SHP77 (cell line): ENCODE measurements around the gene FUS.
"Not testable (repeated sequence)": the region's sequence is repeated elsewhere in the genome, so short reads cannot be mapped to it uniquely, and the experiment has no call there.

Experiments used
- DNase-seq, 2 experiments: peaks; one replicate each; lab custom pipeline; 2025; lab: John Stamatoyannopoulos, UW

Gene FUS

GRCh38 chr16:31179747-31180459 lies at the start of gene FUS:
TSS of gene FUS (plus strand) at chr16:31180139. CDS start at chr16:31180215, 76 bp downstream.
- peak; percentile 80 to 88 for DNase-seq

- DNase-seq: no peak
These were observed 49.5 kb upstream of the FUS start for GRCh38 chr16:31130336-31130891.

DNA sequence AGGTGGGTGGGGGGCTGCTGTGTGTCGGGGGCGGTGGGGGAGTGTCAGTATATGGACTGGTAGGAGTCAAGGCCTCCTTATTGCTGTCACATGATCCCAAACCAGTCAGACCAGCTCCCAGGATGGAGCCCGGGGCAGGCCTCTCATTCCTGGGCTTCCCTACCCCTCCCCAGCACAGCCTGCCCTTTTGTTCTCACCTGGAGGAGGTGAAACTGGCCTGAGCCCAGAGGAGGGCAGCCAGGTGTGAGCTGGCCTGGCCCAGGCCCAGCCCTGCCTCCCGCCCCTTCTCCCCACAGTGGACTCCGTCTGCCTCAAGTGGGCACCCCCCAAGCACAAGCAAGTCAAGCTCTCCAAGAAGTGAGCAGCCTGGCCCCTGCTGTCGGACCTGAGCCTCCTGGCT lies 49.0 kb upstream of the FUS start:
- DNase-seq: no peak

DNA sequence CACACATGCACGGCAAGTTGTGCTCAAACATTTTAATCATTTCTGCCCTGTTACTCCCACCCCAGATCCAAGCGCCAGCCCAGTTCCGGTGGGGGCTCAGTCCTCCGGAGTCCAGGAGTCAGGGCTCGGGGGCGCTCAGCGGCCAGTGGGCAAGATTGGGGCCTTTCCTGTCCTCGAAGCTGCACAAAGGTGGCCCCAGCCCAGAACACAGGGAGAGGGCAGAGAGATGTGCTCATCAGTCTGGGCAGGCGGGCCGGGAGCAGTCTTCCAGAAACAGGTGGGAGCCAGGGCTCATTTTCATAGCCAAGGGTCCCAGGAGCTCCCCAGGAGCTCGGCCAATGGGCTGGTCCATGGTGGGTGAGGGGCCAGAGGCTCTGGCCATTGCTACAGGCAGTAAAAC lies 48.5 kb upstream of the FUS start:
- DNase-seq: no peak

- DNase-seq: no peak
These were observed 48.1 kb upstream of the FUS start for GRCh38 chr16:31131841-31132271.

GRCh38 chr16:31132303-31132979 lies 47.5 kb upstream of the FUS start:
- DNase-seq: no peak

GRCh38 chr16:31133046-31133501 lies 46.9 kb upstream of the FUS start:
- no peak for DNase-seq

- no peak for DNase-seq
These were observed 45.8 kb upstream of the FUS start for GRCh38 chr16:31134091-31134571.

- peak in 1 of 2 experiments; percentile 21 for DNase-seq
These were observed 45.1 kb upstream of the FUS start for GRCh38 chr16:31134625-31135534.

DNA sequence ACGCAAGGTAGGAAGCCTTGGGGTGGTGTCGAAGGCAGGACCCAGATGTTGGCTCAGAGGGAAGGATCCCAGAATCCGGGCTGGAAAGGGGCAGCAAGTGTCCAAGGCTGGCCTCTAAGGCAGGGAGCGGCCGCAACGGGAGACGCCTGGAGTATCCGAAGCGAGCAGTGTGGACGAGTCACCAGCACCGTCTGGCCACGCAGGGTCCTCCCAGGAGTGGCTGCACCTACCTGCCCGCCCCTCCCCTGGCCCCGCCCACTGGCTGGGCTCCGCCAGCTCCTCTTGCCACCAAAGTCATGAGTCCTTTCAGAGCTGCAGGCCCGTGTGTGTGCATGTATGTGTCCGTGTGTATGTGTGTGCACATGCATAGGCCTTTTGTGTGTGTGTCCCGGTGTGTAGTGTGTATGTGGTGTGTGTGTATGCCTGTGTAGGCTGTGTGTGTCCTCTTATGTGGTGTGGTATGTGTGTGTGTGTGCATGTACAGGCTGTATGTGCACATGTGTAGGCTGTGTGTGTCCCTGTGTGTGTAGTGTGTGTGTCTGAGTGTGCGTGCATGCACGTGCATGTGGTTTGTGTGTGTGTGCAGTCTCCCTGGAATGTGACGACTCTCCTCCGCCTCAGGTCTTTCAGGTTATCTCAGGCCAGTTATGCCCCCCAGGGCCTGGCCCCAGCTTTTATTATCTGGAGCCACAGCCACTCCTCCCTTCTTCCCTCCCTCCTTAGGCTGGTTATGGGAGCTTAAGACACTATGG lies 44.2 kb upstream of the FUS start, which contains the start of gene PRSS8:
Gene PRSS8, minus strand, starts transcription at position 193 of the 752 bp plus-strand sequence. CDS start 229 bp downstream, outside the sequence.
- DNase-seq: no peak

GRCh38 chr16:31136287-31136662 lies 43.7 kb upstream of the FUS start:
- DNase-seq: no peak

GRCh38 chr16:31136822-31137499 lies 43.0 kb upstream of the FUS start:
- not testable (repeated sequence) for DNase-seq

DNA sequence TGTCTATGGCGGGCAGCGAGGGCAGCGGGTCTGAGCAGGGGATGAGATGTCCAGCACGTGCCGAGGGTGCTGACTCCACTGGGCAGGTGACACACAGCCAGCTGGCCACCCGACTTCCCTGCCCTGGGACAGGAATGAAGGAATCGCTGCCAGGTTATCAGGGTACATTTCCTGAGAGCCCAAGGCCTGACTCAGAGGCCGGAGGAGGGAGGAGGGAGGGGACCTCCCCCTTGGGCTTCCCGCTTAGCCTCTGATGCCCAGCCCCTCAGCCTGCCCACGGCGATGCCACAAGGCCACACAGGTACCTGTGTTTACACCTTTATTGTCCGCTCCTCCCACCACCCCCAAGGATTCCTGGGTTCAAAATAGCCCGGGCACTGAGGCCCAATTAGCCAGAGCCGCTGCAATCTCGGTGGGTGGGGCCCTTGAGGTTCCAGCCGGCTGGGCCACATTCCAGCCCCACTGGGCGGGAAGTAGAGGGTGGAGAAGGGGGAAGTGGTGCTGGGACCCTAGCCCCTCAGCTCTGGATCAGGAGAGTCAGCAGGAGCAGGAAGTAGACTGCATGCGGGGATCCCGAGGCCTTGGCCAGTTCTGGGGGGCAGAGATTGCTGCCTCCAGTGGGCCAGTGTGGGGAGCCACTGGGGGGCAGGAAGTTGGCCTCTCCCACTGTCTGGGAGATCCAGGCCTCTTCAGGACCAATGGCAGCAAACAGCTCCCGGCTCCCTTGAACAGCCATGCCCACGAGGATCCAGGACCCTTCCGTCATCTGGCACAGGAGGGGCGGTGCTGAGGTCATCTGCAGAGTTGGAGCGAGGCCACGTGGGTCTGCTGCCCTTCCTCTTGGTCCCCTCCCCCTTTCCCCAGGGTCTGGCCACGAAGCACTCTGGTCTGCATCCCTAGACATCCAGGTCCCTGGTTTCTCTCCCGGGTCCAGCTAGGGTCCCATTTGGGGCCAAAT lies 41.0 kb upstream of the FUS start:
- DNase-seq: no peak

DNA sequence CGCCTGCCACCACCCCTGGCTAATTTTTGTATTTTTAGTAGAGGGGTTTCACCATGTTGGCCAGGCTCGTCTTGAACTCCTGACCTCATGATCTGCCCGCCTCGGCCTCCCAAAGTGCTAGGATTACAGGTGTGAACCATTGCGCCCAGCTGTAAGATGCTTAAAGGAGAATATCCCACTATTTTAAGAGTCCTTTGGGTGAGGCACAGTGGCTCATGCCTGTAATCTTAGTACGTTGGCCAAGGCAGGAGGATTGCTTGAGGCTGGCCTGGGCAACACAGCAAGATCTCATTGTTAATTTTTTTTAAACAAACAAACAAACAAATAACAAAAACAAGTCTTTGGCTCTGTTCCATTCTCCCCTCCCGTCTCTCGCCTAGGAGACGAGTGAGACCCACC lies 38.9 kb upstream of the FUS start:
- not testable (repeated sequence) for DNase-seq

- peak; percentile 53 to 66 for DNase-seq
These were observed 38.3 kb upstream of the FUS start for GRCh38 chr16:31141489-31142108.

DNA sequence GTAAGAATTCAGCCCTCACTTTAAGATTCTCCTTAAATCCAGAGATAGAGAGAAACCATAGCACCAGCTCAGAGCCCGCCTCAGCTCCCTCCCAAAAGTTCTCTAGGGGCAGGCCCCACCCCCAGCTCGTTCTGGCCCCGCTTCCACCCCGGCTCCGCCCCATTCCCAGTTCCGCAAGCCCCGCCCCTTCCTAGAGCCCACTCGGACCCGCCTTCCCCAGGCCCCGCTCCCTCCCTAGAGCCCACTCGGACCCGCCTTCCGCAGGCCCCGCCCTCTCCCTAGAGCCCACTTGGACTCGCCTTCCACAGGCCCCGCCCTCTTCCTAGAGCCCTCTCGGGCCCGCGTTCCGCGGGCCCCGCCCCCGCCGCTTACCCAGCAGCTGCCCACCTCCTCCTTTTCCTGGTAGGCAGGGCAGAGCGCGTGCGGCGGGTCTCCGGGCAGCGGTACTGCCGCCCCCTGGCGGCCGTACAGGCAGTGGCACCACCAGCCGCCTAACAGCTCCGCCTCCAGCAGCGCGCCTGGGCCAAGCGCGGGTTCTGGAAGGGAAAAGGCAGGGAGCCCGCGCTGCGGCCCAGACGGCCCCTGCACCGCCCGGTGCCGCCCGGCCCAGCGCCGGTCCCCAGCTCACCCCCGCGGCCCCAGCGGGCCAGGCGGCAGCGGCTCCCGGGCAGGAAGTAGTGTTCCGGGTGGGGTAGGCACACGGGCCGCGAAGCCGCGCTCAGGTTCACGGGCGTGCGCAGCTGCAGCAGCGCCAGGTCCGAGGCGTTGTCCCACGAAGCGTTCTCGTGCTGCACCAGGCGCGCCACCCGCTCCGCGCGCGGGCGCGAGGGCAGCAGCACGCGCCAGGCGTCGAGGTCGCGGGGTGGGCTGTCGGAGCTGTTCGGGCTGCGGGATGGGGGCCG lies 37.6 kb upstream of the FUS start:
- DNase-seq: peak; percentile 99 to 100

DNA sequence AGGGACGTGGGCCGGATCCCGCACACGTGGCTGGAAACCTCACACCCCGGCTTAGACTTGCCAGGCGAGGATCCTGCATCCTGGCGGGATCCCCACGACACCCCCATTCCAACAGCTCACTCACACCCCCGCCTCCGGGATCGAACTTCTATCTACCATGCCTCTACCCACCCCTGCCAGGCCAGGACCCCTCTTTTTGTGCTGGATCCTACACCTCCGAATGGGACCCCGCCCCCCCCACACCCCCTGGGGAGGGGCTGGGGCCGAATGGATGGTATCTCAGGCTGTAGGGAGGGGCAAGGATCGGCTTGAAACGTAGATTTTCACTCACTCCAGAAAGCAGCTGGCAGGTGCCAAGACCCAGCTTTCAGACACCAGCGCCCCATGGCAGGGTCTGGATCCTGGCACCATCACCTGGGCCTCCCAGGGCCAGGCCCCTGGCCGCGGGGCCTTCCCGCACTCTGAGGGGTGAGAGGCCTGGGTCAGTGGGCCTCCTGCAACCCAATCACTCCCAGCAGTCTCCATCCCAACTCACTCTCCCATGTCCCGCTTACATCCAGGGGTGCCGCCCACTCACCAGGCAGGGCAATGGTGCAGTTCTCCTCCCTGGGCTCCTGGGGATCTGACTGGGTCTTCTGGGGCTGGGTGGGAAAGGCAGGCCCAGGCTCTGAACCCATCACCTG lies 36.8 kb upstream of the FUS start:
- DNase-seq: no peak
